ENCODE results near the gene HMGCR.

GRCh38 chr5:75336615-75337336, at the start of gene HMGCR:
- no peak for TF ChIP-seq IRF2 (CRISPR knock-in tag; IDR thresholded peaks at IDR 0.05; ENCODE audit: borderline replicate concordance, low read depth)
- no peak for TF ChIP-seq IRF1 (CRISPR knock-in tag; IDR thresholded peaks at IDR 0.05)
- TF ChIP-seq CTCF (IDR thresholded peaks at IDR 0.05) = no peak
- TF ChIP-seq ATF3 (CRISPR knock-in tag; conservative IDR thresholded peaks at IDR 0.05) = no peak
- no peak for TF ChIP-seq USF2 (CRISPR knock-in tag; IDR thresholded peaks at IDR 0.05)
- no peak for TF ChIP-seq ZMAT4 (CRISPR knock-in tag; IDR thresholded peaks at IDR 0.05)
- no peak for TF ChIP-seq USF1 (CRISPR knock-in tag; IDR thresholded peaks at IDR 0.05)
- TF ChIP-seq JUN (CRISPR knock-in tag; IDR thresholded peaks at IDR 0.05) = no peak

Measured in WTC11 (cell line).